ENCODE measurements around the gene PICALM. TPM values are rescaled to one million over a fixed set of nuclear protein-coding genes. Genes with fewer than 3 reads are reported as not detected.
A peak's percentile ranks its signal among the peaks of the same experiment; 100 is the strongest.

The PICALM gene
- polyA plus RNA-seq, 2 of the 4 experiments (the other 2 are of a cell fraction), result 113 to 195 TPM

GRCh38 chr11:85961130-85961529 lies 107.8 kb downstream of the PICALM start:
- Histone ChIP-seq H3K4me3 (no peak overlapping the region), H3K4me2 (no peak overlapping the region), H3K4me1 (no peaks in the 10 kb centered on the region; the same call in 2 of the 3 replicates), H3K27ac (no peak overlapping the region), H3K9me3 (no peaks in the 10 kb centered on the region)
- ChIA-PET POLR2A (interaction anchor here (0.7 kb wide), 1 partner anchor 296 kb away, joined by 3 read pairs; the partner anchor contains the start of gene CREBZF), CTCF (interaction anchor here (0.9 to 1.4 kb wide), 2 partner anchors 67 to 90 kb away, joined by 3 read pairs; no protein-coding TSS in a partner anchor)
- FAIRE-seq (no peak), DNase-seq (ENCODE audit: low read depth in 1 of 2, low spot score in 1 of 2) (no peak), ATAC-seq (no peak)
- TF ChIP-seq, protein P1, sequence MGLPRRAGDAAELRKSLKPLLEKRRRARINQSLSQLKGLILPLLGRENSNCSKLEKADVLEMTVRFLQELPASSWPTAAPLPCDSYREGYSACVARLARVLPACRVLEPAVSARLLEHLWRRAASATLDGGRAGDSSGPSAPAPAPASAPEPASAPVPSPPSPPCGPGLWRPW (IDR thresholded peaks at IDR 0.05), result no peak
- WGBS (ENCODE audit: missing lambda C conversion rate), result 67% methylated on average over 6 of the region's 6 CpGs

DNA sequence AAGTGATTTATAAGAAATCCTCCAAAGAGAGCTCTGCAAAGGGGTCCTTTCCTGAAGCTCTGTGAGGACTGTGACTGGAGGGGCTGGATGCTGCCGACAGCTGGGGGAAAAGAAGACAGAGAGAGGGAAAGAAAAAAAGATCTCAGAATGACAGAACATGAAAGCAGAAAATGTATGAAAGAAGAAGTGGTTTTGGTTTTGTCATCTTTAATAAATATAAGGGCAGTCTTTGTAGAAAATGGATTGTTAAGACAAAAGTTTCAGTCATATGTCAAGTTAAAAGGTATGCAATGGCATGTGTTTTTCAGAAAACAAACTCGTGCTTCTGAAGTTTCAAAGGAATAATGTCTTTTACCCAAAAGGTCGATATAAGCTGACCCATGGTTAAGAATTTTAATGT lies 108.2 kb downstream of the PICALM start:
- 76% methylated on average over 3 of the region's 3 CpGs for WGBS (ENCODE audit: missing lambda C conversion rate)
- Histone ChIP-seq H3K4me3 (no peak overlapping the region), H3K9me3 (no peaks in the 10 kb centered on the region), H3K4me1 (peaks cover under 1% of the 10 kb centered on the region; the same call in 1 of the 3 replicates), H3K4me2 (no peak overlapping the region), H3K27ac (no peak overlapping the region)
- DNase-seq (ENCODE audit: low read depth in 1 of 2, low spot score in 1 of 2), result no peak
- ChIA-PET POLR2A (no interaction called here), CTCF (interaction anchor here (1.4 kb wide), 1 partner anchor 67 kb away, joined by 3 read pairs; no protein-coding TSS in a partner anchor)
- ATAC-seq, result no peak
- FAIRE-seq, result no peak
- no peak for TF ChIP-seq HOXA7 (CRISPR knock-in tag; IDR thresholded peaks at IDR 0.05)
- no peak for TF ChIP-seq NFE2L2 (conservative IDR thresholded peaks at IDR 0.05; ENCODE audit: low read length)
- TF ChIP-seq KDM5A (IDR thresholded peaks at IDR 0.05), result no peak
- no peak for TF ChIP-seq NPAS2 (CRISPR knock-in tag; IDR thresholded peaks at IDR 0.05; ENCODE audit: borderline replicate concordance)
- TF ChIP-seq RNF2 (IDR thresholded peaks at IDR 0.05; ENCODE audit: borderline replicate concordance, low read depth), result no peak
- TF ChIP-seq HOXB5 (CRISPR knock-in tag; IDR thresholded peaks at IDR 0.05), result no peak
- no peak for TF ChIP-seq SREBF2 (IDR thresholded peaks at IDR 0.05)
- no peak for TF ChIP-seq RARB (CRISPR knock-in tag; IDR thresholded peaks at IDR 0.05)

DNA sequence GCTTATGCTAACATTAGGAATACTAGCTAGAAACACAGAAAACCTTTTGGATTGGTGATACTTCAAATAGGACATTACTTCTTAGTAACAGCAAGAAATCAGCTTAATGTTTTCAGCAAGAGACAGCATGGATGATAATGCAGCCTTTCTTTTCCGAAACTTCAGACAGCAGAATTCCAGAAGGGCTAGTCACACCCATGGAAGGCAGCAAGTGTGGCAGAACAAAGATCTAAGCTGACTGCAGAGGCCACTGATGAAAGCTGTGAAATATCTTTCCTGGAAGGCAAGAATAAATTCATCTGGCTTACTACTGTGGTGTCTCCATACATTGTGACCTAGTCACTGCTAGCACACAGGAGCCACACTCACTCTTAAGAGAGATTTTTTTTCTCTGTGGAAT lies 113.4 kb downstream of the PICALM start:
- no peak overlapping the region for H3K4me2 ChIP-seq
- ATAC-seq, result peak in 1 of 2 experiments; percentile 27; a peak in 1 of 6 replicates
- no peak for FAIRE-seq

GRCh38 chr11:85953491-85954143 lies 115.3 kb downstream of the PICALM start:
- no peak for FAIRE-seq
- no peak overlapping the region for H3K4me2 ChIP-seq
- H3K27ac ChIP-seq, result no peak overlapping the region
- POLR2A ChIA-PET, result no interaction called here
- CTCF ChIA-PET, result no interaction called here
- H3K4me1 ChIP-seq, result peaks cover 6% of the 10 kb centered on the region; the same call in 2 of the 3 replicates
- WGBS (ENCODE audit: missing lambda C conversion rate), result 48% methylated on average over 2 of the region's 2 CpGs
- H3K9me3 ChIP-seq, result no peaks in the 10 kb centered on the region
- H3K4me3 ChIP-seq, result no peak overlapping the region
- TF ChIP-seq RCOR1 (IDR thresholded peaks at IDR 0.05; ENCODE audit: low read depth, low read length), result no peak
- TF ChIP-seq MAX (IDR thresholded peaks at IDR 0.05), result no peak
- TF ChIP-seq, protein P2, sequence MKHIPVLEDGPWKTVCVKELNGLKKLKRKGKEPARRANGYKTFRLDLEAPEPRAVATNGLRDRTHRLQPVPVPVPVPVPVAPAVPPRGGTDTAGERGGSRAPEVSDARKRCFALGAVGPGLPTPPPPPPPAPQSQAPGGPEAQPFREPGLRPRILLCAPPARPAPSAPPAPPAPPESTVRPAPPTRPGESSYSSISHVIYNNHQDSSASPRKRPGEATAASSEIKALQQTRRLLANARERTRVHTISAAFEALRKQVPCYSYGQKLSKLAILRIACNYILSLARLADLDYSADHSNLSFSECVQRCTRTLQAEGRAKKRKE (CRISPR knock-in tag; IDR thresholded peaks at IDR 0.05; ENCODE audit: low read depth), result no peak
- TF ChIP-seq, protein P3, sequence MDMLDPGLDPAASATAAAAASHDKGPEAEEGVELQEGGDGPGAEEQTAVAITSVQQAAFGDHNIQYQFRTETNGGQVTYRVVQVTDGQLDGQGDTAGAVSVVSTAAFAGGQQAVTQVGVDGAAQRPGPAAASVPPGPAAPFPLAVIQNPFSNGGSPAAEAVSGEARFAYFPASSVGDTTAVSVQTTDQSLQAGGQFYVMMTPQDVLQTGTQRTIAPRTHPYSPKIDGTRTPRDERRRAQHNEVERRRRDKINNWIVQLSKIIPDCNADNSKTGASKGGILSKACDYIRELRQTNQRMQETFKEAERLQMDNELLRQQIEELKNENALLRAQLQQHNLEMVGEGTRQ (IDR thresholded peaks at IDR 0.05), result no peak
- TF ChIP-seq, protein P4, sequence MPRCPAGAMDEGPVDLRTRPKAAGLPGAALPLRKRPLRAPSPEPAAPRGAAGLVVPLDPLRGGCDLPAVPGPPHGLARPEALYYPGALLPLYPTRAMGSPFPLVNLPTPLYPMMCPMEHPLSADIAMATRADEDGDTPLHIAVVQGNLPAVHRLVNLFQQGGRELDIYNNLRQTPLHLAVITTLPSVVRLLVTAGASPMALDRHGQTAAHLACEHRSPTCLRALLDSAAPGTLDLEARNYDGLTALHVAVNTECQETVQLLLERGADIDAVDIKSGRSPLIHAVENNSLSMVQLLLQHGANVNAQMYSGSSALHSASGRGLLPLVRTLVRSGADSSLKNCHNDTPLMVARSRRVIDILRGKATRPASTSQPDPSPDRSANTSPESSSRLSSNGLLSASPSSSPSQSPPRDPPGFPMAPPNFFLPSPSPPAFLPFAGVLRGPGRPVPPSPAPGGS (IDR thresholded peaks at IDR 0.05), result no peak
- TF ChIP-seq NPAS2 (CRISPR knock-in tag; IDR thresholded peaks at IDR 0.05; ENCODE audit: borderline replicate concordance), result no peak
- TF ChIP-seq KDM1A (IDR thresholded peaks at IDR 0.05; ENCODE audit: low read depth), result no peak
- TF ChIP-seq ZNF302 (CRISPR knock-in tag; IDR thresholded peaks at IDR 0.05), result no peak
- TF ChIP-seq POLR2A (IDR thresholded peaks at IDR 0.05; ENCODE audit: low read length), result no peak
- TF ChIP-seq, protein P5, sequence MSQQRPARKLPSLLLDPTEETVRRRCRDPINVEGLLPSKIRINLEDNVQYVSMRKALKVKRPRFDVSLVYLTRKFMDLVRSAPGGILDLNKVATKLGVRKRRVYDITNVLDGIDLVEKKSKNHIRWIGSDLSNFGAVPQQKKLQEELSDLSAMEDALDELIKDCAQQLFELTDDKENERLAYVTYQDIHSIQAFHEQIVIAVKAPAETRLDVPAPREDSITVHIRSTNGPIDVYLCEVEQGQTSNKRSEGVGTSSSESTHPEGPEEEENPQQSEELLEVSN (IDR thresholded peaks at IDR 0.05; ENCODE audit: borderline replicate concordance, low read depth), result no peak
- no peak for DNase-seq (ENCODE audit: low read depth in 1 of 2, low spot score in 1 of 2)
- no peak for ATAC-seq

More for the DNA sequence above, 113.4 kb downstream of the PICALM start:
- Histone ChIP-seq H3K4me3 (no peak overlapping the region), H3K4me1 (peaks cover 4% of the 10 kb centered on the region; the same call in 1 of the 3 replicates), H3K27ac (no peak overlapping the region), H3K9me3 (no peaks in the 10 kb centered on the region)
- ChIA-PET POLR2A (interaction anchor here (0.5 kb wide), 1 partner anchor 96 kb away, joined by 4 read pairs; no protein-coding TSS in a partner anchor), CTCF (interaction anchor here (0.5 to 2.2 kb wide), 5 partner anchors 12 to 336 kb away, joined by 3 to 8 read pairs (median 3); no protein-coding TSS in a partner anchor)
- DNase-seq (ENCODE audit: low read depth in 1 of 2, low spot score in 1 of 2), result no peak
- TF ChIP-seq POLR2A (IDR thresholded peaks at IDR 0.05; ENCODE audit: low read length), result no peak
- TF ChIP-seq FOSB (CRISPR knock-in tag; IDR thresholded peaks at IDR 0.05), result no peak
- TF ChIP-seq ESRRA (IDR thresholded peaks at IDR 0.05; ENCODE audit: borderline replicate concordance, low read length), result no peak
- TF ChIP-seq KDM5A (IDR thresholded peaks at IDR 0.05), result no peak
- no peak for TF ChIP-seq ZNF302 (CRISPR knock-in tag; IDR thresholded peaks at IDR 0.05)
- no peak for TF ChIP-seq RFX5 (IDR thresholded peaks at IDR 0.05)
- TF ChIP-seq NR3C1 (IDR thresholded peaks at IDR 0.05), result no peak
- no peak for TF ChIP-seq SMC3 (IDR thresholded peaks at IDR 0.05)
- no peak for TF ChIP-seq CHD2 (IDR thresholded peaks at IDR 0.05; ENCODE audit: low read length, partially characterized antibody)
- TF ChIP-seq HOXB13 (CRISPR knock-in tag; IDR thresholded peaks at IDR 0.05; ENCODE audit: low read depth), result no peak
- TF ChIP-seq MYC (IDR thresholded peaks at IDR 0.05; ENCODE audit: borderline replicate concordance, low read length), result no peak
- TF ChIP-seq, protein P6, sequence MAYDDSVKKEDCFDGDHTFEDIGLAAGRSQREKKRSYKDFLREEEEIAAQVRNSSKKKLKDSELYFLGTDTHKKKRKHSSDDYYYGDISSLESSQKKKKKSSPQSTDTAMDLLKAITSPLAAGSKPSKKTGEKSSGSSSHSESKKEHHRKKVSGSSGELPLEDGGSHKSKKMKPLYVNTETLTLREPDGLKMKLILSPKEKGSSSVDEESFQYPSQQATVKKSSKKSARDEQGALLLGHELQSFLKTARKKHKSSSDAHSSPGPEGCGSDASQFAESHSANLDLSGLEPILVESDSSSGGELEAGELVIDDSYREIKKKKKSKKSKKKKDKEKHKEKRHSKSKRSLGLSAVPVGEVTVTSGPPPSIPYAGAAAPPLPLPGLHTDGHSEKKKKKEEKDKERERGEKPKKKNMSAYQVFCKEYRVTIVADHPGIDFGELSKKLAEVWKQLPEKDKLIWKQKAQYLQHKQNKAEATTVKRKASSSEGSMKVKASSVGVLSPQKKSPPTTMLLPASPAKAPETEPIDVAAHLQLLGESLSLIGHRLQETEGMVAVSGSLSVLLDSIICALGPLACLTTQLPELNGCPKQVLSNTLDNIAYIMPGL (CRISPR knock-in tag; IDR thresholded peaks at IDR 0.05; ENCODE audit: borderline replicate concordance), result no peak
- TF ChIP-seq POLR2AphosphoS2 (conservative IDR thresholded peaks at IDR 0.05; ENCODE audit: low read length), result no peak
- TF ChIP-seq CEBPB (IDR thresholded peaks at IDR 0.05), result no peak
- 95% methylated on average over 1 of the region's 1 CpG for WGBS (ENCODE audit: missing lambda C conversion rate)

Measured in A549 (cell line).